OCI-LY1 (cell line): ENCODE results near the gene PLXNA1.

ENCODE experiments used
- H2AFZ ChIP-seq: fragments of 200-600 bp; sonication (generic), shearing (Covaris generic); 2 replicates; pipeline ENCODE4 v1.6.0; 2014; ENCODE audit warnings: antibody characterized with exemption, mild to moderate bottlenecking, low read length
- H3F3A ChIP-seq: fragments of 200-600 bp; sonication (generic), shearing (Covaris generic); 2 replicates; pipeline ENCODE4 v1.6.0; 2014; ENCODE audit warnings: mild to moderate bottlenecking, antibody characterized with exemption, low read length, moderate library complexity; ENCODE audit not compliant: insufficient read depth
- H3K27ac ChIP-seq: fragments of 200-600 bp; sonication (generic); 2 replicates; pipeline ENCODE4 v1.5.1; 2014; ENCODE audit warnings: low read length, mixed run types, mild to moderate bottlenecking, low read depth; ENCODE audit not compliant: poor library complexity, severe bottlenecking
- H3K27me3 ChIP-seq: fragments of 200-600 bp; sonication (generic); 2 replicates; pipeline ENCODE4 v1.6.0; 2014; ENCODE audit warnings: antibody characterized with exemption, mild to moderate bottlenecking, low read length, moderate library complexity; ENCODE audit not compliant: insufficient read depth
- H3K36me3 ChIP-seq: fragments of 200-600 bp; sonication (generic); 2 replicates; pipeline ENCODE4 v1.6.1; 2014; ENCODE audit warnings: mild to moderate bottlenecking, antibody characterized with exemption, low read length, moderate library complexity, mixed read lengths; ENCODE audit not compliant: insufficient read depth
- H3K4me1 ChIP-seq: fragments of 200-600 bp; sonication (generic); 2 replicates; pipeline ENCODE4 v1.5.1; 2014; ENCODE audit warnings: mild to moderate bottlenecking, low read length, moderate library complexity; ENCODE audit not compliant: insufficient read depth, severe bottlenecking
- H3K4me2 ChIP-seq: fragments of 200-600 bp; sonication (generic), shearing (Covaris generic); 2 replicates; pipeline ENCODE4 v1.6.1; 2014; ENCODE audit warnings: low read length
- H3K4me3 ChIP-seq: fragments of 200-600 bp; sonication (generic); 2 replicates; pipeline ENCODE4 v1.5.1; 2014; ENCODE audit warnings: low read length, low read depth, mild to moderate bottlenecking, mixed read lengths; ENCODE audit not compliant: poor library complexity, severe bottlenecking
- H3K79me2 ChIP-seq: fragments of 200-600 bp; shearing (Covaris generic); 2 replicates; pipeline ENCODE4 v1.6.1; 2016; ENCODE audit warnings: mixed run types, low read length, mixed read lengths; ENCODE audit not compliant: insufficient read depth
- H3K9ac ChIP-seq: fragments of 200-600 bp; sonication (generic), shearing (Covaris generic); 2 replicates; pipeline ENCODE4 v1.6.1; 2014; ENCODE audit warnings: mild to moderate bottlenecking, low read length, mixed read lengths
- H3K9me2 ChIP-seq: fragments of 200-600 bp; sonication (generic), shearing (Covaris generic); 2 replicates; pipeline ENCODE4 v1.6.1; 2014; ENCODE audit warnings: low read depth, mild to moderate bottlenecking, low read length, mixed read lengths
- H3K9me3 ChIP-seq: fragments of 200-600 bp; shearing (Covaris generic); 2 replicates; pipeline ENCODE4 v1.6.1; 2014; ENCODE audit warnings: low read length, mixed read lengths
- H4K20me1 ChIP-seq: fragments of 200-600 bp; sonication (generic), shearing (Covaris generic); 2 replicates; pipeline ENCODE4 v1.6.0; 2016; ENCODE audit warnings: mild to moderate bottlenecking, low read length; ENCODE audit not compliant: insufficient read depth
- CTCF ChIP-seq: fragments of 200-600 bp; sonication (generic), shearing (Covaris generic); IDR thresholded peaks from 2 replicates; pipeline ENCODE4 v1.5.1; 2017; ENCODE audit warnings: mild to moderate bottlenecking, antibody characterized with exemption, low read length, moderate library complexity, mixed read lengths
- EZH2 ChIP-seq: fragments of 200-600 bp; sonication (generic), shearing (Covaris generic); IDR thresholded peaks from 2 replicates; pipeline ENCODE4 v1.8.0; 2017; ENCODE audit warnings: borderline replicate concordance, mixed run types, mild to moderate bottlenecking, antibody characterized with exemption, low read length, moderate library complexity, mixed read lengths

The PLXNA1 gene

DNA sequence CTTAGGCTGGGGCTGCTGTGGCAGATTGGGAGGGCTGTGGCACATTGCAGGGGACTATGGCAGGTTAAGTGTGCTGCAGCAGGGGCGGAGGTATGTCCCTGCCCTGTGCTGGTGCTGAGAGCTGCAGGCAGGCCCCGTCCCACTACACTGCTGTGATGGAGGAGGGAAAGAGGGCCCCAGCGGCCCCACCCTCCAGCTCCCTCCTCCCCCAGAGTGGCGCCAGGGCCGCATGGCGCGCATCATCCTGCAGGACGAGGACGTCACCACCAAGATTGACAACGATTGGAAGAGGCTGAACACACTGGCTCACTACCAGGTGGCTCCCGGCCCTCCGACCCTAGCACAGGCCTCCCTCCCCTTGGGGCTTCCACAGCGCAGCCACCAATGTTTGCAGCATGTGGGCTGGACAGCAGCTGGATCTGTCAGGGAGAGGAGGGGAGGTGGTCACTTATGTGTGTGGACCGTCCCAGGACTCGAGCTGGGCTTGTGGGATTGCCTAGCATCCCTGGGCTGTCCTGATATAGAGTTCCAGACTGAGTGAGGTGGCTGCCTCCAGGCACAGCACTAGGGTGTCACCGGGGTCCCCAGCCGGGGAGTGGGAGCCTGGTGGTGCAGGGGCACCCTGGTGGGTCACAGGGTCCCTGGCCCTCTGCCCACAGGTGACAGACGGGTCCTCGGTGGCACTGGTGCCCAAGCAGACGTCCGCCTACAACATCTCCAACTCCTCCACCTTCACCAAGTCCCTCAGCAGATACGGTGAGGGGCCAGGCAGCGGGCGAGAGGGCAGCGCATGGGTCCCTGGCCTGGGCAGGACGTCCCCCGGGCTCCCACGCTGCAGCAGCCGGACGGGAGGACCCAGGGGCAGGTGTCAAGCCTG lies 46.1 kb downstream of the PLXNA1 start:
- Histone ChIP-seq H3K4me1 (no peaks in the 10 kb centered on the region), H3K4me3 (no peak overlapping the region), H3K27me3 (no peaks in the 10 kb centered on the region), H3K79me2 (no peaks in the 10 kb centered on the region), H2AFZ (no peak overlapping the region), H3K4me2 (no peak overlapping the region), H4K20me1 (no peaks in the 10 kb centered on the region), H3K9ac (no peak overlapping the region), H3K9me3 (no peaks in the 10 kb centered on the region), H3F3A (no peaks in the 10 kb centered on the region), H3K36me3 (no peaks in the 10 kb centered on the region), H3K27ac (no peak overlapping the region), H3K9me2 (no peaks in the 10 kb centered on the region)
- TF ChIP-seq CTCF (no peak), EZH2 (no peak)

- H3K4me2 ChIP-seq = no peak overlapping the region
- H3K36me3 ChIP-seq = no peaks in the 10 kb centered on the region
- H4K20me1 ChIP-seq = no peaks in the 10 kb centered on the region
- no peak overlapping the region for H3K9ac ChIP-seq
- H3K79me2 ChIP-seq = no peaks in the 10 kb centered on the region
- no peaks in the 10 kb centered on the region for H3K9me3 ChIP-seq
- no peaks in the 10 kb centered on the region for H3F3A ChIP-seq
- H3K27me3 ChIP-seq = no peaks in the 10 kb centered on the region
- no peaks in the 10 kb centered on the region for H3K4me1 ChIP-seq
- H3K9me2 ChIP-seq = no peaks in the 10 kb centered on the region
- H2AFZ ChIP-seq = no peak overlapping the region
- H3K27ac ChIP-seq = no peak overlapping the region
- TF ChIP-seq CTCF (no peak), EZH2 (no peak)
- no peak overlapping the region for H3K4me3 ChIP-seq
Observed at GRCh38 chr3:127029658-127030507, 47.0 kb downstream of the PLXNA1 start.

DNA sequence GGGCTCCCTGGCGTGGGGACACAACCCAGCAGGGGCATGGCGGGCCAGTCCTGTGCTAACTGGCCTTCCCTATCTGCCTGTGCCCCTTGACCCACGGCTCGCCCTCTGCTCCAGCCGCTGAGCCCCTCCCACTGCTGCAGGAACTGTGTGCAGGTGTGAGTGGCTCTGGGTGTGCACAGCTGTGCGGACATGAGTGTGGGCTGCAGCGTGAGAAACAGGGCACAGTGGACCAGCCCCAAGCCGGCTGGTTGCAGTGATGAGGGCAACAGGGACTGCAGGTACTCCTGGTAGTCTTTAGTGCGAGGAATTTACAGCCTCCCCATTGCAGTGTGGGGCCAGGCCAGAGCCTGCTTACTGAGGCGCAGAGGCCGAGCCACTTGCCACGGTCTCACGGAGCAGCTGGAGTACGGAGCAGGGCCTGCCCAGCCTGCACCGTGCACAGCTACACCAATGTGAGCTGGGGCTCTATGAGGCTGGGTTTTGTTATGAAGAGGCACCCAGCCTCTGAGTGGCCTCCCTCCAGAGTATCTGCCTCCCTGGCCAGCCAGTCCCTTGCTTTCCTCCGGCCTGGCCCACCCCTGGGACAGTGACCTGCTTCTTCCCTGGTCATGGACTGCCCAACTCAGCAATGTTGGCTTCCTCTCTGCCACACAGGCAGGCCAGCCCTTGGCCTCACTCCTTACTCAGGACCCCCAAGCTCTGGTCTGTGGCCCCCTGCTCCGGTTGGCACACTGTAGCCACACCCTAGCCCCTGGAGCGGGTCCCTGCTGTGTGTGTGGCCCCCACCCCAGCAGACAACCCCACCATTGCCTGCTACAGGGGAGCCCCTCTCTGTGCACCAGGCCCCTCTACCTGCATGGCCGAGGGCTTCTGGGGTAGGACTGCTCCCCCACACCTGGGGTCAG lies 47.8 kb downstream of the PLXNA1 start:
- no peaks in the 10 kb centered on the region for H3K4me1 ChIP-seq
- H3K36me3 ChIP-seq = no peaks in the 10 kb centered on the region
- no peak overlapping the region for H3K4me2 ChIP-seq
- H3K9me2 ChIP-seq = no peaks in the 10 kb centered on the region
- H3K9me3 ChIP-seq = no peaks in the 10 kb centered on the region
- no peaks in the 10 kb centered on the region for H4K20me1 ChIP-seq
- H3K27me3 ChIP-seq = no peaks in the 10 kb centered on the region
- H3F3A ChIP-seq = no peaks in the 10 kb centered on the region
- H3K79me2 ChIP-seq = no peaks in the 10 kb centered on the region
- TF ChIP-seq EZH2 (no peak), CTCF (no peak)
- H3K27ac ChIP-seq = no peak overlapping the region
- no peak overlapping the region for H3K9ac ChIP-seq
- no peak overlapping the region for H2AFZ ChIP-seq
- H3K4me3 ChIP-seq = no peak overlapping the region
